CD4-positive, alpha-beta T cell treated with Interleukin-2 at 100 ng/mL for 4 hours (primary cell): Measurements from ENCODE around the gene DMAC2.
"Not testable (repeated sequence)": the region's sequence is repeated elsewhere in the genome, so short reads cannot be mapped to it uniquely, and the experiment has no call there.

Source experiments
- DNase-seq: peaks from one replicate; pipeline ENCODE4 v3.0.0-alpha.2; 2020; ENCODE audit warnings: low spot score

DMAC2 gene

DNA sequence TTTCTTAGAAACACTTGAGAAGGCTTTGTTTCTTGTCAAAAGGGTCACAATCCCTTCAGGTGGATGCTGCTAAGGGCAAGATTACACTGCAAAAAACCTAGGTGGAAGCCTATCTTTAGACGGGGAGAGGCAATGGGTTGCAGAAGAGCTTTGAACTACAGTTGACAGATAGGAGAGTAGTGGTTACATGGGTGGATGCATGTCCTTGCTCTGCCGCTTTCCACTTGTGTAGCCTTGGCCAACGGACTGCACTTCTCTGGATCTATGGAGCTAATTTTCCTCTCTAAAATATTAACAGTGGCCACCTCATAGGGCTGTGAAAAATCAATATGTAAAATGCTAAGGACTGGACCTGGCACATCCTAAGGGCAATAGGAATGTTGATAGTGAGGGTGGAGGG lies 41.1 kb downstream of the DMAC2 start:
- DNase-seq: no peak

- DNase-seq: no peak
Observed at GRCh38 chr19:41398050-41398418, 41.7 kb downstream of the DMAC2 start.

DNA sequence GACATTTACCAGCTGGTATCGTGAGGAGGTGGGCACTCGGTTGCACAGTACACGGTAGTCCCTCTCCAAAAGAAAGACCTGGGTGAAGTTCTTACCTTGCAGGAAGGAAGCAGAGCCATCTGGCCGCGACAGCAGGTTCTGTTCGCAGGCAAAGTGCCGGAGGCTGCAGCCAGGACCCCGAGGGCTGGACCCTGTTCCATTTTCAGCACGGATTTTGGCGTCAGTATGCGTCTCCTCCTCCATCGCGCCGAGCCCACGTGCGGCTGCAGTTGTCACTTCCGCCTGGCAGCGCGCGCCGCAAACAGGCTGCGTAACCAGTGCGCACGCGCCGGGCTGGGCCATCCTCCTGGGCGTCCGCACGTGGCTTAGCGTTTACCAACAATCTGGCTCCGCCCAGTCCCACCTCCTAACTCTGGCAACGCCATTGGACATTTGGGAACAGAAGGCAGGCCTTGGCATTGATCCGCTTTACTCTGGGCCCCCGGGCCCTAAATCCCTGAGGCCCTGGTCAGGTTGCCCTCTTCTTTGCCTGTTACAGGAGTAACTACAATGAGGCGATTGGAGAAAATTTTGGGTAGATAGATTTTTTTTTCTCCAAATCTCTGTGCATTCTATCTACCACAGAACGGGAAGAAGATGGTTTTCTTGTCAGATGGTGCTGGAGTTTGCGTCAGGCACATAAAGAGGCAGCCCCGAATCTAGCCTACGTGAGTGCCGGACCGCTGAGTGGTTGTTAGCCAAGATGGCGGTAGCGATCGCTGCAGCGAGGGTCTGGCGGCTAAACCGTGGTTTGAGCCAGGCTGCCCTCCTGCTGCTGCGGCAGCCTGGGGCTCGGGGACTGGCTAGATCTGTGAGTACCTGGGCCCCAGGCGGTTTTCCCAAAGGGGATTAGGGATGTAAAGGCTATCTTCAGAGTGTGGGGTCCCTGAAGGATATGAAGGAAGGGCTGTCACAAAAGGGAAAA lies 42.3 kb downstream of the DMAC2 start, which contains the start of the genes BCKDHA and EXOSC5:
Gene BCKDHA (plus strand): TSS at position 733 of the 964 bp plus-strand sequence. CDS start 10 bp downstream, at position 743.
Gene EXOSC5 (minus strand): TSS at position 274 of the 964 bp plus-strand sequence. CDS start 31 bp downstream, at position 243.
- DNase-seq: peak; percentile 100

- no peak for DNase-seq
Observed at GRCh38 chr19:41395355-41395754, 44.4 kb downstream of the DMAC2 start.

DNA sequence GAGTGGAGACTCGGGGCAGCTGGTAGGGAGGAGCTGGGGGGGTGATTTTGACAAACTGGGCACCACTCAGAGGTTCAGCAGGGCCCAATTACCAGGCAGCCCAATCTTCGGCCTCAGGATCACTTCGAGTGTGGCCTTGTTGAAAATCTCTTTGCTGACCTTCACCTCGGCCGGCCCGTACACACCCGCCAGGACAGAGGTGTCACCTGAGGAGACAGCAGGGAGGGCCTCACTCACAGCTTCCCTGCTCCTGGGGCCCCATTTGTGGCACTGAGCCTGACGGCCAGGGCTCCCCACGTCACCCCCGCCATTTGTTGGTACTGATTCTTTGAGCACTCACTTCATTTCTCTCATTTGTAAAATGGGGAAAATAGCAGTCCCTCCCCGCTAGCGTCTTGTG lies 46.9 kb downstream of the DMAC2 start:
- no peak for DNase-seq

GRCh38 chr19:41391618-41392017 lies 48.1 kb downstream of the DMAC2 start:
- no peak for DNase-seq

DNA sequence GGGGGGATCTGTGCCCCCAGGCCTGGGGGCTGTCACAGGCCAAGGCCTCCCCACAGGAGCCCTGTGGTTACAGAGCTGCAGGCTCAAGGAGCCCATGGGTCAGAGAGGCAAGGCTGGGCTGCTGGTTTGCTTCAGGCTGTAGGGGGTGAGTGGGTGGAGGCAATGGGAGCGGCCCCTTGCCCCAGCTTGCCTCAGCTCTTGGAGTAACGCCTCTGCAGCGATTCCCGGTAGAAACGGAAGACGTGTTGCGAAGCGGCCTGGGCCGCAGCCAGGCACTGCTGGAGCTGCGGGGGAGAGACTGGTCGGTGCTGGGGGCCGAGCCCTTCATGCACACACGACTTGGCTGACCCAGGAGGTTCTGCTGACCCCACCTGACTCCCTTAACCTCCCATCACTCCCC lies 53.3 kb downstream of the DMAC2 start:
- no peak for DNase-seq

- DNase-seq: no peak
Observed at GRCh38 chr19:41384351-41384750, 55.4 kb downstream of the DMAC2 start.

- not testable (repeated sequence) for DNase-seq
Observed at GRCh38 chr19:41381536-41381935, 58.2 kb downstream of the DMAC2 start.
